Measurements from ENCODE around the gene XRCC3.

XRCC3 gene

GRCh38 chr14:103715052-103716000 is at the start of gene XRCC3, which contains the start of gene ZFYVE21:
TSS of gene XRCC3 (minus strand) at chr14:103715451. CDS start at chr14:103711087, 4,364 bp downstream.
TSS of gene ZFYVE21 (plus strand) at chr14:103715810. CDS start at chr14:103715842, 32 bp downstream.
- peak; percentile 99 for DNase-seq

DNA sequence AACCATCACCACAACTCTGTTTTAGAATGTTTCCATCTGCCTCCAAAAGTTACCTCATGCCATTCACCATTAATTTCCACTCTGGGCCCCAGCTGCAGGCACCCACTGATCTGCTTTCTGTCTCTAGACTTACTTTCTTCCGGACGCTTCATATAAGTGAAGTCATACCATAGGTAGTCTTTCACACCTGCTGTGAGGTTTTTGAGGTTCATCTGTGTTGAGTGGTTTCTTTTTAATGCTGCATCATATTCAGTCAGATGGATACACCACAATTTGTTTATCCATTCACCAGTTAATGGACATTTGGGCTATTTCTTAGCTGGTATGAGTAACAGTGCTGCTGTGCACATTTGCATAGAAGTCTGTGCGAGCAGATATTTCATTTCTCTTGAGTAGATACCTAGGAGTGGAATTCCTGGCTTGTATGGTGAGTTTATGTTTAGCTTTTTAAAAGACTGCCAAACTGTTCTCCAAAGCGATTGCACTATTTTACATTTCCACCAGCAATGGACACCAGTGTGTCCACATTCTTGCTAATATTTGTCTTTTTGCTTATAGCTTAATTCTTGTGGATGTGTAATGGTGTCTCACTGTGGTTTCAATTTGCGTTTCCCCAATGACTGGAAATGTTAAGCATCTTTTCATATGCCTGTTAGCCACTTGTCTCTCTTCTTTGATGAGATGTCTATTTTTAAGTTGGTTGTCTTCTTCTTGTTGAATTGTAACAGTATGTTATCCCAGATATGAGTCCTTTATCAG is 48.7 kb upstream of the XRCC3 start:
- no peak for DNase-seq

GRCh38 chr14:103762541-103762940 is 47.3 kb upstream of the XRCC3 start:
- DNase-seq: no peak

DNA sequence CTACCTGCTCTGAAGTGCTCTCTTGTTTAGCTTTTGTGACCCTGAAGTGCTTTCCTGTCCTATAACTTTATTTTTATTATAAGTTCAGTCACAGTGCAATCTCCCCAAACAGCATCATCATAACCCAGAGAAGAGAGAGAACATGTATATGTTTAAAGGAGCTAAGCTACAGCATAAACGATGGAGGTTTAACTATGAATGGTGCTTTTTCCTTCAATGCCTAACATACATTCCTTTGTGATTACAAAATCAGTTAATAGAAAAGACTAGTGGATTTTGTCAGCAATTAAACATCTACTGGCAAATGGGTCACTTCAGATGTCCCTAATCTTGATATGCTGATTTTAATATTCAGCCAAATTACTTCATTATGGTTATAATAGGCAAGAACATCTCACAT is 46.8 kb upstream of the XRCC3 start:
- no peak for DNase-seq

- DNase-seq: no peak
These were observed 43.0 kb upstream of the XRCC3 start for GRCh38 chr14:103758059-103758776.

GRCh38 chr14:103755060-103755459 is 39.8 kb upstream of the XRCC3 start:
- DNase-seq: no peak

- no peak for DNase-seq
These were observed 38.5 kb upstream of the XRCC3 start for GRCh38 chr14:103753774-103754173.

GRCh38 chr14:103749860-103750259 is 34.6 kb upstream of the XRCC3 start:
- DNase-seq: no peak

DNA sequence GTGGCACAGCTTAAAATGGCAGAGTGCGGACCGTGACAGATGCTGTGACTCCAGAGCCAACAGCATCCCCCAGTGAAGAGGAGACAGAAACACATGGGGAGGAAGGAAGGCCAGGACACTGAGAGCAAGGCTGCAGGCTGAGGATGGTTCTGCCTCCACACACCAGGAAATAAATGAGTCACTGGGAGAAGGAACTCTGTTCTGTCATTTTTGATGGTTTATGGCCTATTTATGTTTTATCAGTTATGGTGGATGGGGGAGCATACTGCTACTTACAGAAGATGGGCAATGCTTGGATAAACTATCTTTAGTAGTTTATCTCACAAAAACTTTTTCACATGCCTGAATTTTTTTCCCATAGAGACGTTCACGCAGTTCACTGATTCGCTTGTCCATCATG is 34.2 kb upstream of the XRCC3 start:
- DNase-seq: no peak

- DNase-seq: peak; percentile 51
These were observed 33.2 kb upstream of the XRCC3 start for GRCh38 chr14:103748534-103748857.

GRCh38 chr14:103746701-103747100 is 31.4 kb upstream of the XRCC3 start:
- no peak for DNase-seq

DNA sequence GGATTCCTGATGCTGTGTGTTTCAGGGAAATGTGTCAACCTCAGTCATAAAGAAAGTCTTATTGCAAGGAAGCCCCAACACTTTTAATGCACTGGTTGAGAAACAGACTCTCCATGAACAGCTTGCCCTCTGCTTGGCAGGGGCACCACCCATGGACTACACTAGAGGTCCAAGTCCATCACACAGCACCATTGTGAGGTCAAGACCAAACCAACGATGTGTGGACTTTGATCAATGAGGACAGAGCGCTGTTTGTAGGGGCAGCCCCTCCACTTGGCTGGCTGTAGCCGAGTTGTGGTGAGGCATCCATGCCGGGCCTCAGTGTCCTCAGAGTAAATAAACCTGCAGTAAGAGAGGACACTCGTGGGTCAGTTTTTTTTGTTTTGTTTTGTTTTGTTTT is 30.2 kb upstream of the XRCC3 start:
- no peak for DNase-seq

GRCh38 chr14:103744621-103745395 is 29.6 kb upstream of the XRCC3 start:
- DNase-seq: no peak

DNA sequence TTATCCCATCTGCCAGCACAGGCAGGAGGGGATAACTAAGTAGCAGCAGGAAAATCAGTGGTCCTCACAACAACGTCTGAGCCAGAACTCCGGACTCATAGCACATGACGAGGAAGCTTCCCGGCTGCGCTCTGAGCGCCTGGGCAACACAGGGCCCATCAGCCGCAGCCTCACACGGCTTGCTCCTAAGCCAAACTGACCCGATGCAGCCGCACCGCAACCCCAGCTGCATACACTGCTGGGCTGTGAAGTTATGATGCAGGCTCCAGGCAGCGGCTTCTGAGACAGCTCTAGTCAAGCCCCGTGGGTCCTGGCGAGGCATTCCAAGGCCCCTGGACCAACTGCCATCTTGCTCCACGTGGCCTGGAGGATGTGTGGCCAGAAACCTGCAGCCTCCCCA is 28.4 kb upstream of the XRCC3 start:
- DNase-seq: no peak

GRCh38 chr14:103742499-103743255 is 27.4 kb upstream of the XRCC3 start:
- DNase-seq: no peak

DNA sequence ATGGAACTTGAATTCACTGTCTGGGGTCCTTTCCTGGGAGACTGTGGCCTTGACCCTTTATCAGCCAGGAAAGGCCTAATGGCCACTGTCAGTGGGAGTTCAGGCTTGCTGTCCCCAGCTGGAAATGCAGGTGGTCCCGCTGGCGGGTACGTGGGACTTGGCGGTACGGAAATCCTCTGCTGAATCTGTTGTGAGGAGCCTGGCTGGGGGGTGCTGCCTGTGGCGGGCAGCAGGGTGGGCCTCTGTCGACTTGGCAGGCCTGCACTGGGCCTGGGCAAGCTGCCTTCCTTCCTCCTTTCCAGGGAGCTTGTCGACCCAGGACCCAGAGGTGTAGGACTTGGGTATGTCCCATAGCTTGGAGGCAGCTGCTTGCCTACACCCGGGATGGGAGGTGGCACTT is 26.6 kb upstream of the XRCC3 start:
- DNase-seq: no peak

DNA sequence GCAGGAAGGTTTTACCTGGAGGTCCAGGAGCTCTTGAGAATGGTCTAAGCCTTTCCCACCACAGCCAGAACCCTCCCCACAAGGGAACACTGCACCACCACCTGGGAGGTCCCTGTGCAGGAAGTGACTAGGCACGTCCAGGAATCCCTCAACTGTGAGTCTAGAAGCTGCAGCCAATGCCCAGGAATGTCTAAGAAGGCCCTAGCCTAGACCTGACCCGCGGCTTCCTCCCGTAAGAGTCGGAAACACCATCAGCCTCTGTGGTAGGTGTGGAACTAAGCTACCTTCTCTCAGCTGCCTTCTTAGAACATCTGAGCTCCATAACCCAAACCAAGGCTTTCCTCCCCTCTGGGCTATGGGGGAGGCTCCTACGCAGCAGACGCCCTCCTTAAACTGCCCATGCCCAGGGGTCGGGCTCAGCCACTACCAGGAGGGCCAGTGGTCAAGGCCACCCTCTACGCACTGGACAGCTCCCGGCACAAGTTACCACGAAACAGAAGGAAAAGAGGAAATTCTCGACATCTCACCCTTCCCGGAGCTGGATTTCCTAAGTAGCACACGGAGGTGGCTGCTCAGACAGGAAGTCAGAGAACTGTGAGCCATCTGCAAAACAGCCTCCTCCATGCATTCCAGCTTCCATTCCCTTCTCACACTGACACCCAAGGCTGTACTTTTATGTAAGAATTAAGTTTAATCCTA is 25.9 kb upstream of the XRCC3 start:
- no peak for DNase-seq

DNA sequence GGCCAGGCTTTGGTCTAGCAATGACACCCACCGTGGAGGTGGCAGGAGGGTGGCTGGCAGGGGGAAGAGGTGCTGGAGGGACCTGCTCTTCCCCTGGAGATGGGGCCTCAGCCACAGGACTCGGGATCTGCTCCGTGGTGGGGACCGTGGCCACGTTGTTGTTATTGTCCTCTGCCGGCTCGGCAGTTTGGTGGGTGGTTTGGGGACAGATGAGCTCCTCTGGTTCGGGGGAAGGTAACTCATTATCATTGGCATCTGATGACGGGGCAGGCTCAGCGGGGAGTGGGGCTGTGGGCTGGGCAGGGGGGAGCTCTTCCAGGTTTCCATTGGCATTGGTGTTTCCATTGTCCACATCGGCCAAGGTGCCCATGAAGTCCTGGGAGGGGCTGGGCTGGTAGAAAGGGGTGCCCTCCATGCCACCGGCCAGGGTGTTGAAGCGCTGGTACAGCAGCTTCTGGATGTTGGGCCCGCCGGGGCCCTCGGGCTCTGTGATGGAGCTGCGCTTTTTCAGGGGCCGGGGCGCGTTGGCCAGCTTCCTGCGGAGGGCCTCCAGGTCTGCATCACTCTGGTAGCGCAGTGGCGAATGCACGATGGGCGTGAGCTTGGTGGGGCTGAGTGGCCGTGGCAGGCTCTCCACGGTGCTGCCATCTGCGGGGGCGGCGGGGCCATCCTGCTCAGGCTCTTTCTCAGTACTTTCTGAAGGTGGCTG is 24.7 kb upstream of the XRCC3 start:
- no peak for DNase-seq

DNA sequence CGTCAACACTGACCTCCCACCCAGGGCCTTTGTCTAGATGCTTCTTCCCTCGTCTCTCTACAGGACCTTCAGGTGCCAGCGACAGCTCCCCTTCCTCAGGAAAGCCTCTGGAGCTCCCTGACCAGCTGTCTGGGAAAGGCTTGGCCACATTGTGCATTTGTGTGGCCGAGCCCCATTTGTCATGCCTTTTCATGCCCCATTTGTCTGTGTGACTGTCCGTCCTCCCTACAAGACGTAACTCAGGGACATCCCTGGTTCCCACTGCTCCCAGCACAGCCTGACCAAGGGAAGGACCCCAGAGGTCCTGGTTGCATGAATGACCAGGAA is 24.2 kb upstream of the XRCC3 start:
- no peak for DNase-seq

GRCh38 chr14:103738701-103739451 is 23.6 kb upstream of the XRCC3 start:
- no peak for DNase-seq
